GM21619 (cell line): ENCODE results near the gene TMEM62.
"Not testable (repeated sequence)": the region's sequence is repeated elsewhere in the genome, so short reads cannot be mapped to it uniquely, and the experiment has no call there.

ENCODE experiments used
- ATAC-seq: cut with Tn5 transposase; IDR thresholded peaks from one replicate; pipeline ENCODE4 v1.9.1; 2021; ENCODE audit not compliant: unreplicated experiment

The TMEM62 gene

GRCh38 chr15:43169888-43170287, 36.5 kb downstream of the TMEM62 start:
- ATAC-seq, result no peak

GRCh38 chr15:43175656-43176309, 42.4 kb downstream of the TMEM62 start:
- ATAC-seq, result not testable (repeated sequence)

GRCh38 chr15:43177147-43177546, 43.8 kb downstream of the TMEM62 start:
- ATAC-seq, result not testable (repeated sequence)

GRCh38 chr15:43183270-43183669, 49.9 kb downstream of the TMEM62 start:
- no peak for ATAC-seq

- no peak for ATAC-seq
These were observed 51.2 kb downstream of the TMEM62 start for GRCh38 chr15:43184407-43185124.

- peak; percentile 92 for ATAC-seq
These were observed 52.0 kb downstream of the TMEM62 start, which contains the start of gene CCNDBP1 for GRCh38 chr15:43185157-43186002. TSS of gene CCNDBP1 (plus strand) at chr15:43185403. CDS start at chr15:43185499, 96 bp downstream.

GRCh38 chr15:43186003-43186353, 52.6 kb downstream of the TMEM62 start:
- peak; percentile 19 for ATAC-seq

GRCh38 chr15:43187544-43188155, 54.3 kb downstream of the TMEM62 start:
- ATAC-seq, result no peak

- no peak for ATAC-seq
These were observed 55.9 kb downstream of the TMEM62 start for GRCh38 chr15:43189296-43189695.

GRCh38 chr15:43190178-43190577, 56.8 kb downstream of the TMEM62 start:
- no peak for ATAC-seq

- no peak for ATAC-seq
These were observed 60.3 kb downstream of the TMEM62 start for GRCh38 chr15:43193710-43194109.

GRCh38 chr15:43194795-43195194, 61.4 kb downstream of the TMEM62 start:
- no peak for ATAC-seq

GRCh38 chr15:43196760-43197548, 63.6 kb downstream of the TMEM62 start:
- ATAC-seq, result no peak

- ATAC-seq, result not testable (repeated sequence)
These were observed 64.4 kb downstream of the TMEM62 start for GRCh38 chr15:43197773-43198172.

GRCh38 chr15:43198556-43198955, 65.2 kb downstream of the TMEM62 start:
- not testable (repeated sequence) for ATAC-seq

GRCh38 chr15:43198992-43199391, 65.6 kb downstream of the TMEM62 start:
- no peak for ATAC-seq

GRCh38 chr15:43199945-43200488, 66.6 kb downstream of the TMEM62 start:
- ATAC-seq, result no peak

- no peak for ATAC-seq
These were observed 70.9 kb downstream of the TMEM62 start for GRCh38 chr15:43204016-43204901.

GRCh38 chr15:43206054-43206453, 72.7 kb downstream of the TMEM62 start:
- ATAC-seq, result no peak
